ENCODE results near the gene ITFG1.
"Not testable (repeated sequence)": the region's sequence is repeated elsewhere in the genome, so short reads cannot be mapped to it uniquely, and the experiment has no call there.

Gene ITFG1

GRCh38 chr16:47229053-47230050 lies 231.5 kb downstream of the ITFG1 start:
- DNase-seq, result no peak

GRCh38 chr16:47228241-47228640 lies 232.6 kb downstream of the ITFG1 start:
- no peak for DNase-seq

- DNase-seq, result no peak
Observed at GRCh38 chr16:47213761-47214440, 247.0 kb downstream of the ITFG1 start.

GRCh38 chr16:47211218-47211617 lies 249.6 kb downstream of the ITFG1 start:
- DNase-seq, result no peak

- DNase-seq, result no peak
Observed at GRCh38 chr16:47204736-47205504, 255.9 kb downstream of the ITFG1 start.

- not testable (repeated sequence) for DNase-seq
Observed at GRCh38 chr16:47203433-47203832, 257.4 kb downstream of the ITFG1 start.

- DNase-seq, result no peak
Observed at GRCh38 chr16:47198180-47198575, 262.7 kb downstream of the ITFG1 start.

- no peak for DNase-seq
Observed at GRCh38 chr16:47197536-47198179, 263.2 kb downstream of the ITFG1 start.

- DNase-seq, result no peak
Observed at GRCh38 chr16:47196457-47196856, 264.4 kb downstream of the ITFG1 start.

- no peak for DNase-seq
Observed at GRCh38 chr16:47182318-47182717, 278.5 kb downstream of the ITFG1 start.

GRCh38 chr16:47181066-47181465 lies 279.8 kb downstream of the ITFG1 start:
- not testable (repeated sequence) for DNase-seq

GRCh38 chr16:47180073-47180472 lies 280.8 kb downstream of the ITFG1 start:
- DNase-seq, result no peak

- DNase-seq, result no peak
Observed at GRCh38 chr16:47175152-47175551, 285.7 kb downstream of the ITFG1 start.

- DNase-seq, result no peak
Observed at GRCh38 chr16:47162670-47163420, 298.0 kb downstream of the ITFG1 start.

- no peak for DNase-seq
Observed at GRCh38 chr16:47161464-47161863, 299.4 kb downstream of the ITFG1 start.

- DNase-seq, result no peak
Observed at GRCh38 chr16:47160422-47160821, 300.4 kb downstream of the ITFG1 start.

- no peak for DNase-seq
Observed at GRCh38 chr16:47158992-47159391, 301.9 kb downstream of the ITFG1 start.

- no peak for DNase-seq
Observed at GRCh38 chr16:47156680-47157215, 304.1 kb downstream of the ITFG1 start.

- DNase-seq, result not testable (repeated sequence)
Observed at GRCh38 chr16:47152501-47152900, 308.4 kb downstream of the ITFG1 start.

- no peak for DNase-seq
Observed at GRCh38 chr16:47150067-47150466, 310.8 kb downstream of the ITFG1 start.

- no peak for DNase-seq
Observed at GRCh38 chr16:47144559-47144877, 316.3 kb downstream of the ITFG1 start.
